Esophagus muscularis mucosa (tissue), 4 donors: ENCODE data around the gene PYGB. TPM values are rescaled to one million over a fixed set of nuclear protein-coding genes. Genes with fewer than 3 reads are reported as not detected.

Experiments
- DNase-seq: peaks from one replicate; pipeline ENCODE4 v3.0.0-alpha.2; 2017; ENCODE audit errors: extremely low spot score
- H3K27ac ChIP-seq, 4 donors: fragments of 200-600 bp; sonication (generic); replicated peaks in 1 of 4; 1 replicate in 3 of 4; 2 replicates in 1 of 4; pipeline ENCODE4 v1.5.1; 2016 to 2019; ENCODE audit warnings: mild to moderate bottlenecking in 1 of 4
- H3K27me3 ChIP-seq, 4 donors: fragments of 200-600 bp; sonication (generic); one replicate each; pipeline versions ENCODE4 v1.5.1 to v1.6.0; 2016 to 2019
- H3K36me3 ChIP-seq, 4 donors: fragments of 200-600 bp; sonication (generic); one replicate each; pipeline ENCODE4 v1.5.1; 2016 to 2019
- H3K4me1 ChIP-seq, 4 donors: fragments of 200-600 bp; sonication (generic); one replicate each; pipeline ENCODE4 v1.5.1; 2016 to 2019
- H3K4me3 ChIP-seq, 4 donors: fragments of 200-600 bp; sonication (generic); 1 replicate in 2 of 4; 2 replicates in 2 of 4; pipeline ENCODE4 v1.5.1; 2016 to 2019; ENCODE audit warnings: mild to moderate bottlenecking in 4 of 4, moderate library complexity in 1 of 4
- H3K9me3 ChIP-seq, 4 donors: fragments of 200-600 bp; sonication (generic); 1 replicate in 3 of 4; 2 replicates in 1 of 4; pipeline ENCODE4 v1.5.1; 2016 to 2019
- CTCF ChIP-seq, 3 experiments: fragments of 200-600 bp in 2 of 3; fragments of 450-650 bp in 1 of 3; sonication (generic) in 2 of 3; IDR thresholded peaks; one replicate each; pipeline ENCODE4 v1.5.1; 2017 to 2019; ENCODE audit warnings: antibody characterized with exemption in 3 of 3, mild to moderate bottlenecking in 2 of 3, moderate library complexity in 1 of 3
- EP300 ChIP-seq: sonication (generic); formaldehyde crosslinking; IDR thresholded peaks from one replicate; pipeline ENCODE4 v1.6.1; 2017; ENCODE audit warnings: antibody characterized with exemption
- POLR2A ChIP-seq: fragments of 450-650 bp; IDR thresholded peaks from one replicate; pipeline ENCODE4 v1.6.1; 2017; ENCODE audit warnings: antibody characterized with exemption, moderate library complexity, mild to moderate bottlenecking, low read depth
- POLR2AphosphoS5 ChIP-seq, 2 donors: sonication (generic); formaldehyde crosslinking; IDR thresholded peaks; one replicate each; pipeline ENCODE4 v1.6.1; 2017; ENCODE audit warnings: antibody characterized with exemption in 2 of 2
- WGBS: methylation state at CpG from one replicate; pipeline ENCODE4 v1.1.5; 2018; 5-methylcytosine and 5-hydroxymethylcytosine counted together
- intact Hi-C: fragments of 100-400 bp; cut with DNase I; formaldehyde crosslinking; loops from one replicate; pipeline ENCODE4 v1.15.1; 2023
- total RNA-seq, 4 donors: library from RNA; depleted of rRNA; stranded (reverse); fragments of >200 nt; gene quantifications; one replicate each; pipeline versions ENCODE4 v1.1.0 to v1.2.1, GENCODE V29; 2016

The PYGB gene
- total RNA-seq, 4 donors from 2014 or later, result 398 to 632 (median 462) TPM

- WGBS, result 97% methylated on average over 17 of the region's 17 CpGs
- H3K9me3 ChIP-seq, result no peaks in the 10 kb centered on the region
- H3K27me3 ChIP-seq, result no peaks in the 10 kb centered on the region
- no peak for DNase-seq
- intact Hi-C loops, result loop anchor here (5.0 kb wide), 1 partner anchor 83 kb away; no protein-coding TSS in a partner anchor
- H3K4me1 ChIP-seq, result peaks cover 25 to 38% (median 31%) of the 10 kb centered on the region in 4 donors
- no peak overlapping the region for H3K27ac ChIP-seq
- peaks cover 4 to 30% (median 11%) of the 10 kb centered on the region in 4 donors for H3K36me3 ChIP-seq
- no peak overlapping the region for H3K4me3 ChIP-seq
- no peak for TF ChIP-seq CTCF (IDR thresholded peaks at IDR 0.05)
- TF ChIP-seq POLR2AphosphoS5 (IDR thresholded peaks at IDR 0.05), result no peak
- no peak for TF ChIP-seq EP300
- no peak for TF ChIP-seq POLR2A
Measured at GRCh38 chr20:25314497-25315417, 66.9 kb downstream of the PYGB start.

- Histone ChIP-seq H3K4me3 (no peak overlapping the region), H3K9me3 (no peaks in the 10 kb centered on the region), H3K27ac (no peak overlapping the region), H3K36me3 (peaks cover 4 to 36% (median 13%) of the 10 kb centered on the region in 4 donors), H3K27me3 (no peaks in the 10 kb centered on the region), H3K4me1 (peaks cover 16 to 30% (median 23%) of the 10 kb centered on the region in 4 donors)
- WGBS, result 80% methylated on average over 8 of the region's 8 CpGs
- intact Hi-C loops, result no loop called here
- DNase-seq, result no peak
- TF ChIP-seq CTCF (IDR thresholded peaks at IDR 0.05) (no peak), EP300 (no peak), POLR2AphosphoS5 (IDR thresholded peaks at IDR 0.05) (no peak), POLR2A (no peak)
Measured at GRCh38 chr20:25315418-25316210, 67.7 kb downstream of the PYGB start.

GRCh38 chr20:25316506-25317190 is 68.8 kb downstream of the PYGB start:
- no peak for TF ChIP-seq POLR2AphosphoS5 (IDR thresholded peaks at IDR 0.05)
- 88% methylated on average over 8 of the region's 11 CpGs for WGBS
- no peaks in the 10 kb centered on the region for H3K9me3 ChIP-seq
- H3K36me3 ChIP-seq, result peaks cover 4 to 36% (median 16%) of the 10 kb centered on the region in 4 donors
- H3K27me3 ChIP-seq, result no peaks in the 10 kb centered on the region
- H3K4me1 ChIP-seq, result peaks cover 7 to 20% (median 12%) of the 10 kb centered on the region in 4 donors
- no peak overlapping the region for H3K4me3 ChIP-seq
- intact Hi-C loops, result no loop called here
- no peak overlapping the region for H3K27ac ChIP-seq
- DNase-seq, result no peak

GRCh38 chr20:25317351-25318075 is 69.6 kb downstream of the PYGB start:
- 85% methylated on average over 17 of the region's 17 CpGs for WGBS
- DNase-seq, result no peak
- peaks cover 6 to 44% (median 20%) of the 10 kb centered on the region in 4 donors for H3K36me3 ChIP-seq
- H3K4me3 ChIP-seq, result no peak overlapping the region
- H3K4me1 ChIP-seq, result peaks cover 7 to 16% (median 10%) of the 10 kb centered on the region in 4 donors
- intact Hi-C loops, result no loop called here
- no peaks in the 10 kb centered on the region for H3K9me3 ChIP-seq
- no peak overlapping the region for H3K27ac ChIP-seq
- no peak for TF ChIP-seq POLR2A
- H3K27me3 ChIP-seq, result no peaks in the 10 kb centered on the region
